SU-DHL-6 (cell line): ENCODE data around the gene DYSF.

Experiments
- CTCF ChIP-seq: fragments of 200-600 bp; sonication (generic); IDR thresholded peaks from one replicate; pipeline ENCODE4 v1.5.1; 2017; ENCODE audit warnings: antibody characterized with exemption, mild to moderate bottlenecking, low read length, moderate library complexity; ENCODE audit not compliant: insufficient read depth, poor library complexity, severe bottlenecking
- EZH2phosphoT487 ChIP-seq: fragments of 200-600 bp; sonication (generic), shearing (Covaris generic); conservative IDR thresholded peaks from 2 replicates; pipeline ENCODE4 v1.6.1; 2018; ENCODE audit warnings: mild to moderate bottlenecking, antibody characterized with exemption, low read length, moderate library complexity, mixed read lengths

GRCh38 chr2:71460595-71461303 is 7.4 kb downstream of the DYSF start:
- TF ChIP-seq CTCF (no peak), EZH2phosphoT487 (no peak)
